PC-3 (cell line): ENCODE results near the gene CXCL5. TPM values are rescaled to one million over a fixed set of nuclear protein-coding genes. Genes with fewer than 3 reads are reported as not detected.

Experiments
- ATAC-seq: fragments of 200-7000 bp; cut with Tn5 transposase; 2 replicates; pipeline ENCODE4 v1.9.1; 2020; ENCODE audit warnings: mild to moderate bottlenecking, moderate library complexity
- BruUV-seq: library from RNA; stranded (reverse); fragments of 400-500 nt; replicated peaks from 2 replicates; lab custom pipeline; 2021; lab: Mats Ljungman, UMichigan
- CTCF ChIA-PET: fragments of 300-600 bp; sonication (Branson Sonifier 250); formaldehyde crosslinking; loops from one replicate; lab custom pipeline; 2022; ENCODE audit warnings: antibody characterized with exemption; lab: Charles Lee
- POLR2A ChIA-PET: fragments of 300-600 bp; sonication (Branson Sonifier 250); formaldehyde crosslinking; loops from one replicate; lab custom pipeline; 2022; ENCODE audit warnings: antibody characterized with exemption; ENCODE audit not compliant: unreplicated experiment; lab: Charles Lee
- DNase-seq: peaks from one replicate; pipeline ENCODE4 v3.0.0-alpha.2; 2015
- H2AFZ ChIP-seq: fragments of 300-600 bp; sonication (generic); 2 replicates; pipeline ENCODE4 v1.6.0; 2016; ENCODE audit warnings: antibody characterized with exemption, low read length
- H3F3A ChIP-seq: fragments of 300-600 bp; sonication (generic); one replicate; pipeline ENCODE4 v1.6.0; 2017; ENCODE audit warnings: antibody characterized with exemption, low read length, control low read depth, mild to moderate bottlenecking; ENCODE audit not compliant: unreplicated experiment
- H3K27ac ChIP-seq: fragments of 300-600 bp; sonication (generic); 2 replicates; pipeline ENCODE4 v1.5.1; 2016; ENCODE audit warnings: mild to moderate bottlenecking, low read length
- H3K27me3 ChIP-seq: fragments of 300-600 bp; sonication (generic); 2 replicates; pipeline ENCODE4 v1.6.1; 2016; ENCODE audit warnings: low read length, mixed read lengths
- H3K36me3 ChIP-seq: fragments of 300-600 bp; sonication (generic); 2 replicates; pipeline ENCODE4 v1.6.1; 2016; ENCODE audit warnings: low read depth, mixed run types, low read length, mixed read lengths
- H3K4me1 ChIP-seq: fragments of 300-600 bp; sonication (generic); 2 replicates; pipeline ENCODE4 v1.5.1; 2016; ENCODE audit warnings: low read length; ENCODE audit not compliant: insufficient read depth
- H3K4me2 ChIP-seq: fragments of 300-600 bp; sonication (generic); 2 replicates; pipeline ENCODE4 v1.6.0; 2016; ENCODE audit warnings: low read length
- H3K4me3 ChIP-seq: fragments of 300-600 bp; sonication (generic); 2 replicates; pipeline ENCODE4 v1.5.1; 2016; ENCODE audit warnings: mild to moderate bottlenecking, low read length, mixed read lengths
- H3K79me2 ChIP-seq: fragments of 300-600 bp; sonication (generic); 2 replicates; pipeline ENCODE4 v1.6.1; 2017; ENCODE audit warnings: low read length, mixed read lengths
- H3K9ac ChIP-seq: fragments of 300-600 bp; sonication (generic); 2 replicates; pipeline ENCODE4 v1.6.0; 2016; ENCODE audit warnings: mild to moderate bottlenecking, low read length
- H3K9me2 ChIP-seq: fragments of 300-600 bp; sonication (generic); replicated peaks from 2 replicates; pipeline ENCODE4 v1.6.1; 2016; ENCODE audit warnings: mixed run types, low read length, mixed read lengths
- H3K9me3 ChIP-seq: fragments of 300-600 bp; sonication (generic); 2 replicates; pipeline ENCODE4 v1.6.1; 2016; ENCODE audit warnings: low read length, mixed read lengths
- H4K20me1 ChIP-seq: fragments of 300-600 bp; sonication (generic); 2 replicates; pipeline ENCODE4 v1.6.1; 2016; ENCODE audit warnings: low read length, mixed read lengths
- EZH2 ChIP-seq: fragments of 300-600 bp; sonication (generic); IDR thresholded peaks from one replicate; pipeline ENCODE4 v1.6.1; 2017; ENCODE audit warnings: antibody characterized with exemption, mild to moderate bottlenecking, low read length; ENCODE audit not compliant: unreplicated experiment
- EZH2phosphoT487 ChIP-seq: fragments of 300-600 bp; sonication (generic); IDR thresholded peaks from 2 replicates; pipeline ENCODE4 v1.6.1; 2018; ENCODE audit warnings: mild to moderate bottlenecking, antibody characterized with exemption, low read length, borderline replicate concordance
- intact Hi-C: fragments of 100-400 bp; cut with micrococcal nuclease; formaldehyde crosslinking; loops from 2 replicates; pipeline ENCODE4 v1.9.0; 2023
- total RNA-seq: library from RNA; depleted of rRNA; stranded (reverse); fragments of >200 nt; gene quantifications from 2 replicates; pipeline ENCODE4 v1.2.3, GENCODE V29; 2014
- TF ChIP-seq, protein P1 (sequence below): fragments of 300-600 bp; sonication (generic); conservative IDR thresholded peaks from 2 replicates; pipeline ENCODE4 v1.5.1; 2017; ENCODE audit warnings: antibody characterized with exemption, low read depth, mild to moderate bottlenecking, low read length

The CXCL5 gene
- total RNA-seq, 1 experiment from 2014 or later, result 0.55 TPM

- intact Hi-C loops, result loop anchor here (2.0 to 5.0 kb wide), 3 partner anchors 21 to 149 kb away; partner anchors contain the start of gene CXCL1
- Histone ChIP-seq H3K9me3 (no peaks in the 10 kb centered on the region), H3K27ac (peak overlapping the region; percentile 91), H3F3A (peaks cover 9% of the 10 kb centered on the region), H2AFZ (no peak overlapping the region), H3K4me2 (peak overlapping the region; percentile 66), H3K27me3 (no peaks in the 10 kb centered on the region), H3K36me3 (no peaks in the 10 kb centered on the region), H3K4me1 (peaks cover 24% of the 10 kb centered on the region), H3K4me3 (no peak overlapping the region), H3K9ac (peak overlapping the region; percentile 64), H4K20me1 (no peaks in the 10 kb centered on the region), H3K79me2 (no peaks in the 10 kb centered on the region), H3K9me2 (no peaks in the 10 kb centered on the region)
- ChIA-PET POLR2A (interaction anchor here (0.6 to 2.1 kb wide), 2 partner anchors 93 to 132 kb away, joined by 5 to 6 read pairs; no protein-coding TSS in a partner anchor), CTCF (no interaction called here)
- peak; percentile 94 for ATAC-seq
- no TSS peak for BruUV-seq
- TF ChIP-seq, protein P1, sequence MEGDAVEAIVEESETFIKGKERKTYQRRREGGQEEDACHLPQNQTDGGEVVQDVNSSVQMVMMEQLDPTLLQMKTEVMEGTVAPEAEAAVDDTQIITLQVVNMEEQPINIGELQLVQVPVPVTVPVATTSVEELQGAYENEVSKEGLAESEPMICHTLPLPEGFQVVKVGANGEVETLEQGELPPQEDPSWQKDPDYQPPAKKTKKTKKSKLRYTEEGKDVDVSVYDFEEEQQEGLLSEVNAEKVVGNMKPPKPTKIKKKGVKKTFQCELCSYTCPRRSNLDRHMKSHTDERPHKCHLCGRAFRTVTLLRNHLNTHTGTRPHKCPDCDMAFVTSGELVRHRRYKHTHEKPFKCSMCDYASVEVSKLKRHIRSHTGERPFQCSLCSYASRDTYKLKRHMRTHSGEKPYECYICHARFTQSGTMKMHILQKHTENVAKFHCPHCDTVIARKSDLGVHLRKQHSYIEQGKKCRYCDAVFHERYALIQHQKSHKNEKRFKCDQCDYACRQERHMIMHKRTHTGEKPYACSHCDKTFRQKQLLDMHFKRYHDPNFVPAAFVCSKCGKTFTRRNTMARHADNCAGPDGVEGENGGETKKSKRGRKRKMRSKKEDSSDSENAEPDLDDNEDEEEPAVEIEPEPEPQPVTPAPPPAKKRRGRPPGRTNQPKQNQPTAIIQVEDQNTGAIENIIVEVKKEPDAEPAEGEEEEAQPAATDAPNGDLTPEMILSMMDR, result no peak
- no peak for TF ChIP-seq EZH2
- no peak for TF ChIP-seq EZH2phosphoT487
- DNase-seq, result peak; percentile 94
Observed at GRCh38 chr4:74016068-74016467, 17.6 kb upstream of the CXCL5 start.

- Histone ChIP-seq H3K4me2 (peak overlapping the region; percentile 20), H3K79me2 (no peaks in the 10 kb centered on the region), H3F3A (peaks cover 9% of the 10 kb centered on the region), H3K4me1 (peaks cover 24% of the 10 kb centered on the region), H3K27me3 (no peaks in the 10 kb centered on the region), H3K27ac (peak overlapping the region; percentile 91), H3K9ac (peak overlapping the region; percentile 12), H2AFZ (no peak overlapping the region), H3K4me3 (no peak overlapping the region), H3K36me3 (no peaks in the 10 kb centered on the region), H3K9me2 (no peaks in the 10 kb centered on the region), H4K20me1 (no peaks in the 10 kb centered on the region), H3K9me3 (no peaks in the 10 kb centered on the region)
- ChIA-PET POLR2A (interaction anchor here (0.6 to 2.1 kb wide), 2 partner anchors 94 to 133 kb away, joined by 5 to 6 read pairs; no protein-coding TSS in a partner anchor), CTCF (interaction anchor here (0.6 kb wide), 1 partner anchor 162 kb away, joined by 3 read pairs; the partner anchor contains the start of gene PF4V1)
- TSS peak; percentile 57 for BruUV-seq
- no peak for DNase-seq
- ATAC-seq, result no peak
- TF ChIP-seq EZH2phosphoT487 (no peak), EZH2 (no peak)
- TF ChIP-seq, protein P1, result no peak
- intact Hi-C loops, result loop anchor here (5.0 kb wide), 2 partner anchors 68 to 148 kb away; partner anchors contain the start of gene CXCL1
Observed at GRCh38 chr4:74015126-74015780, 16.8 kb upstream of the CXCL5 start.

DNA sequence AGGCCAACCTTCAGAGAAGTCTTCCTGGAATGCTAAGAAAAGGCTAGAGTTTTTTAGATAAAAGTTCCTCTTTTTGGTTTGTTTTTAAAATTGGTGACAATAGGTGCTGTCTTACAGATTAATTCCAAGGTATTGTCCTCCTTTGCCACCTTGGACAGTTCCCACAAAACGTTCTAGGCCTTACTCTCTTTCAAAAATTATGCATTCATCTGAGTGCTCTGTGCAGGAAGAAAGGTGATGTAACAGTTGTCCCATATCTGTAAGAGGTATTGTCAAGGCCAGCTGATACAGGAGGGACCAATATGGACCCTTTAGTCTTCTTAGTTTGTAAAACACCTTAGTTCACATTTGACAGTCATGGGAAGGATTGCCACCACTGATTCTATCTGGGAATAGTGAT is 15.9 kb upstream of the CXCL5 start:
- peaks cover 24% of the 10 kb centered on the region for H3K4me1 ChIP-seq
- no peak overlapping the region for H3K4me2 ChIP-seq
- no peaks in the 10 kb centered on the region for H3K9me3 ChIP-seq
- DNase-seq (peak; percentile 43), ATAC-seq (no peak)
- peaks cover 9% of the 10 kb centered on the region for H3F3A ChIP-seq
- H3K9me2 ChIP-seq, result no peaks in the 10 kb centered on the region
- no peaks in the 10 kb centered on the region for H3K27me3 ChIP-seq
- H2AFZ ChIP-seq, result no peak overlapping the region
- no peak overlapping the region for H3K9ac ChIP-seq
- no peak for TF ChIP-seq EZH2
- no peak for TF ChIP-seq EZH2phosphoT487
- TF ChIP-seq, protein P1, result no peak
- no peaks in the 10 kb centered on the region for H4K20me1 ChIP-seq
- intact Hi-C loops, result no loop called here
- H3K36me3 ChIP-seq, result no peaks in the 10 kb centered on the region
- no peaks in the 10 kb centered on the region for H3K79me2 ChIP-seq
- no peak overlapping the region for H3K4me3 ChIP-seq
- ChIA-PET POLR2A (no interaction called here), CTCF (no interaction called here)
- H3K27ac ChIP-seq, result no peak overlapping the region
- BruUV-seq, result no TSS peak
